Suprapubic skin (tissue), 4 donors: ENCODE data around the gene HJURP. TPM values are rescaled to one million over a fixed set of nuclear protein-coding genes. Genes with fewer than 3 reads are reported as not detected.
"Not testable (repeated sequence)": the region's sequence is repeated elsewhere in the genome, so short reads cannot be mapped to it uniquely, and the experiment has no call there.

Experiments
- DNase-seq, 2 donors: peaks; one replicate each; pipeline ENCODE4 v3.0.0-alpha.2; 2019; ENCODE audit warnings: low spot score in 2 of 2
- H3K27ac ChIP-seq: fragments of 200-600 bp; sonication (generic); one replicate; pipeline ENCODE4 v1.5.1; 2019
- H3K27me3 ChIP-seq: fragments of 200-600 bp; sonication (generic); one replicate; pipeline ENCODE4 v1.5.1; 2019
- H3K36me3 ChIP-seq: fragments of 200-600 bp; sonication (generic); one replicate; pipeline ENCODE4 v1.5.1; 2019
- H3K4me1 ChIP-seq: fragments of 200-600 bp; sonication (generic); one replicate; pipeline ENCODE4 v1.5.1; 2019
- H3K4me3 ChIP-seq: fragments of 200-600 bp; sonication (generic); one replicate; pipeline ENCODE4 v1.5.1; 2019; ENCODE audit warnings: mild to moderate bottlenecking
- H3K9me3 ChIP-seq: fragments of 200-600 bp; sonication (generic); one replicate; pipeline ENCODE4 v1.5.1; 2019
- EP300 ChIP-seq: sonication (generic); formaldehyde crosslinking; IDR thresholded peaks from one replicate; pipeline ENCODE4 v1.6.1; 2017; ENCODE audit warnings: antibody characterized with exemption
- POLR2A ChIP-seq, 2 donors: fragments of 450-650 bp; IDR thresholded peaks; one replicate each; pipeline ENCODE4 v1.6.1; 2017; ENCODE audit warnings: antibody characterized with exemption in 2 of 2, mild to moderate bottlenecking in 2 of 2, moderate library complexity in 2 of 2
- POLR2AphosphoS5 ChIP-seq, 3 donors: sonication (generic); formaldehyde crosslinking; IDR thresholded peaks; one replicate each; pipeline ENCODE4 v1.6.1; 2017; ENCODE audit warnings: antibody characterized with exemption in 3 of 3
- WGBS: methylation state at CpG from one replicate; pipeline ENCODE4 v1.1.5; 2018; 5-methylcytosine and 5-hydroxymethylcytosine counted together
- total RNA-seq, 4 donors: library from RNA; depleted of rRNA; stranded (reverse); fragments of >200 nt; gene quantifications; one replicate each; pipeline ENCODE4 v1.1.0, GENCODE V29; 2016
- TF ChIP-seq, protein P1 (sequence below), 2 donors: fragments of 200-600 bp in 1 of 2; fragments of 450-650 bp in 1 of 2; sonication (generic) in 1 of 2; IDR thresholded peaks; one replicate each; pipeline ENCODE4 v1.5.1; 2016 to 2019; ENCODE audit warnings: antibody characterized with exemption in 2 of 2, mild to moderate bottlenecking in 1 of 2, moderate library complexity in 1 of 2

The HJURP gene, protein sequence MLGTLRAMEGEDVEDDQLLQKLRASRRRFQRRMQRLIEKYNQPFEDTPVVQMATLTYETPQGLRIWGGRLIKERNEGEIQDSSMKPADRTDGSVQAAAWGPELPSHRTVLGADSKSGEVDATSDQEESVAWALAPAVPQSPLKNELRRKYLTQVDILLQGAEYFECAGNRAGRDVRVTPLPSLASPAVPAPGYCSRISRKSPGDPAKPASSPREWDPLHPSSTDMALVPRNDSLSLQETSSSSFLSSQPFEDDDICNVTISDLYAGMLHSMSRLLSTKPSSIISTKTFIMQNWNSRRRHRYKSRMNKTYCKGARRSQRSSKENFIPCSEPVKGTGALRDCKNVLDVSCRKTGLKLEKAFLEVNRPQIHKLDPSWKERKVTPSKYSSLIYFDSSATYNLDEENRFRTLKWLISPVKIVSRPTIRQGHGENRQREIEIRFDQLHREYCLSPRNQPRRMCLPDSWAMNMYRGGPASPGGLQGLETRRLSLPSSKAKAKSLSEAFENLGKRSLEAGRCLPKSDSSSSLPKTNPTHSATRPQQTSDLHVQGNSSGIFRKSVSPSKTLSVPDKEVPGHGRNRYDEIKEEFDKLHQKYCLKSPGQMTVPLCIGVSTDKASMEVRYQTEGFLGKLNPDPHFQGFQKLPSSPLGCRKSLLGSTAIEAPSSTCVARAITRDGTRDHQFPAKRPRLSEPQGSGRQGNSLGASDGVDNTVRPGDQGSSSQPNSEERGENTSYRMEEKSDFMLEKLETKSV
- 1 to 10 TPM; 1.7 to 7.1 (median 3.9) TPM for total RNA-seq

DNA sequence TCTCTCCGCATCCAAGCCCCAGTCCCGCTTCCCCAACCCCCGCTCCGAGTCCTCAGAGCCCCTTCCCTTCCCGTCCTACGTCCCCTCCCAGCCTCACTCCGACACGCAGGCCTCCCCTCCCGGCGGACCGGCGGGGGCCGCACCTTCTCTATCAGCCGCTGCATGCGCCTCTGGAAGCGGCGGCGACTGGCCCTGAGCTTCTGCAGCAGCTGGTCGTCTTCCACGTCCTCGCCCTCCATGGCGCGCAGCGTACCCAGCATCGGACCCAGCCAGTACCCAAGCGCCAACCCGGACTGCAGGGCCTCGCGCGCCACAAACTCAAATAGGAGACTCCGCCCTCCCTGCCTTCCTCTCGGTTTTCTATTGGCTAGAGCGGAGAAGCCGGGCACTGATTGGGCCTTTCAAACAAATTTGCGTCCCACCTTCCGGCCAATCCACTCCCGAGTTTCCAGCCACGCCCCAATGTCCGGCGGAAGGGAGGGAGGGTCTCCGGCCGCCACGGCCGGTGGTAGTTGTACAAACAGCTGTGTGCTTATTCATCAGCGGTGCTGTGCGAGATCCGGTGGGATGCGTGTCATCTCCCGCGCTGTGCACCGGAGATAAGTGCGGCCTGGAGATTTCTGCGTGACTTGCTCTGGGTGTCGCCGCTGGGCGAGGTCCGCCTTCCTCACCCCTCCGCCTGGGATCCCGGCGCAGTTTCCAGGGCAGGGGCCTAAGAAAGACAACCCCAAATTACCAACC, at the start of gene HJURP:
Gene HJURP (minus strand): TSS at position 295 of the 741 bp plus-strand sequence. CDS start 35 bp downstream, at position 260.
- no peak within 1 kb of the TSS for H3K27ac ChIP-seq
- peaks cover 12% of the 10 kb centered on the region for H3K4me1 ChIP-seq
- peak in 1 of 2 donors; percentile 17 for TF ChIP-seq POLR2A (IDR thresholded peaks at IDR 0.05)
- TF ChIP-seq, protein P1, sequence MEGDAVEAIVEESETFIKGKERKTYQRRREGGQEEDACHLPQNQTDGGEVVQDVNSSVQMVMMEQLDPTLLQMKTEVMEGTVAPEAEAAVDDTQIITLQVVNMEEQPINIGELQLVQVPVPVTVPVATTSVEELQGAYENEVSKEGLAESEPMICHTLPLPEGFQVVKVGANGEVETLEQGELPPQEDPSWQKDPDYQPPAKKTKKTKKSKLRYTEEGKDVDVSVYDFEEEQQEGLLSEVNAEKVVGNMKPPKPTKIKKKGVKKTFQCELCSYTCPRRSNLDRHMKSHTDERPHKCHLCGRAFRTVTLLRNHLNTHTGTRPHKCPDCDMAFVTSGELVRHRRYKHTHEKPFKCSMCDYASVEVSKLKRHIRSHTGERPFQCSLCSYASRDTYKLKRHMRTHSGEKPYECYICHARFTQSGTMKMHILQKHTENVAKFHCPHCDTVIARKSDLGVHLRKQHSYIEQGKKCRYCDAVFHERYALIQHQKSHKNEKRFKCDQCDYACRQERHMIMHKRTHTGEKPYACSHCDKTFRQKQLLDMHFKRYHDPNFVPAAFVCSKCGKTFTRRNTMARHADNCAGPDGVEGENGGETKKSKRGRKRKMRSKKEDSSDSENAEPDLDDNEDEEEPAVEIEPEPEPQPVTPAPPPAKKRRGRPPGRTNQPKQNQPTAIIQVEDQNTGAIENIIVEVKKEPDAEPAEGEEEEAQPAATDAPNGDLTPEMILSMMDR (IDR thresholded peaks at IDR 0.05): no peak
- TF ChIP-seq POLR2AphosphoS5 (IDR thresholded peaks at IDR 0.05): no peak
- TF ChIP-seq EP300: no peak
- no peaks in the 10 kb centered on the region for H3K27me3 ChIP-seq
- no peaks in the 10 kb centered on the region for H3K9me3 ChIP-seq
- no peaks in the 10 kb centered on the region for H3K36me3 ChIP-seq
- peak within 1 kb of the TSS; percentile 80 for H3K4me3 ChIP-seq
- WGBS: under 1% methylated on average over 38 of the region's 60 CpGs
- peak; percentile 95 for DNase-seq

DNA sequence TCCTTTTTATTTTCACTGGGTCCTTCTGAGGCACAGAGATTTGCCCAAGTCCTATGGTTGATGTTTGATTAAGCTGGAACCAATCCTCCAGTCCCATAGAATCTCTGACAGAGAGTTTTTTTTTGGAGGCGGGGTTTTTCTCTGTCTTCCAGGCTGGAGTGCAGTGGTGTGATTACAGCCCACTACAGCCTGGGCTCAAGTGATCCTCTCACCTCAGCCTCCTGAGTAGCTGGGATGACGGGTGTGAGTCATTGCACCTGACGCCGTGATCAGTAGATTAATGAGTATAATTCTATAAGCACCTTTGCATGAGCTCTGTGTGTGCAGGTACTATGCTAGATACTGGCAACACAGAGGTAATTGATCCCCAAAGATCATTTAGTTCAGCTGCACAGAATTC, 47.5 kb upstream of the HJURP start:
- WGBS: 83% methylated on average over 4 of the region's 4 CpGs
- Histone ChIP-seq H3K27me3 (peaks cover 16% of the 10 kb centered on the region), H3K4me3 (no peak overlapping the region), H3K36me3 (no peaks in the 10 kb centered on the region), H3K27ac (no peak overlapping the region), H3K4me1 (no peaks in the 10 kb centered on the region), H3K9me3 (no peaks in the 10 kb centered on the region)
- no peak for DNase-seq
- no peak for TF ChIP-seq EP300
- no peak for TF ChIP-seq POLR2A (IDR thresholded peaks at IDR 0.05)
- TF ChIP-seq, protein P1 (IDR thresholded peaks at IDR 0.05): no peak
- no peak for TF ChIP-seq POLR2AphosphoS5 (IDR thresholded peaks at IDR 0.05)

DNA sequence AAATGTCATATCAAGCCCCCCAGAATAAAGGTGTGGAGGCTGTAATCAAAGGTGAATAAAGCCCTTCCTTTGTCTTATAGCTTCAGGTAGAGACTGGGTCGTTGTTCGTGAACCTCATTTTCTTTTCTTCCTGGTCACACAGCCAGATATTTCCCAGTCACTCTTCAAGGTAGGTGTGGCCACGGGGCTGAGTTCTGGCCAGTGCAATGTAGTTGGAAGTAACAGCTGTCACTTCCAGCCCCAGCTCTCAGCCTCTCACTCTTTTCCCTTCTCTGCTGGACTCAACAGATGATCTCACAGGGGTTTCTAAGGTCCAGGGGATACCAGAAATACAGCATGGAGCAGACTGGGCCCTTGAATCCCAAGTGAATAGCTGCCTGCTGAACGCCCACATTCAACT, 47.0 kb upstream of the HJURP start:
- Histone ChIP-seq H3K27ac (no peak overlapping the region), H3K4me3 (no peak overlapping the region), H3K9me3 (no peaks in the 10 kb centered on the region), H3K36me3 (no peaks in the 10 kb centered on the region), H3K4me1 (no peaks in the 10 kb centered on the region), H3K27me3 (peaks cover 16% of the 10 kb centered on the region)
- DNase-seq: no peak
- 71% methylated on average over 4 of the region's 4 CpGs for WGBS
- TF ChIP-seq POLR2A (IDR thresholded peaks at IDR 0.05) (no peak), POLR2AphosphoS5 (IDR thresholded peaks at IDR 0.05) (no peak), EP300 (no peak)
- TF ChIP-seq, protein P1 (IDR thresholded peaks at IDR 0.05): no peak

DNA sequence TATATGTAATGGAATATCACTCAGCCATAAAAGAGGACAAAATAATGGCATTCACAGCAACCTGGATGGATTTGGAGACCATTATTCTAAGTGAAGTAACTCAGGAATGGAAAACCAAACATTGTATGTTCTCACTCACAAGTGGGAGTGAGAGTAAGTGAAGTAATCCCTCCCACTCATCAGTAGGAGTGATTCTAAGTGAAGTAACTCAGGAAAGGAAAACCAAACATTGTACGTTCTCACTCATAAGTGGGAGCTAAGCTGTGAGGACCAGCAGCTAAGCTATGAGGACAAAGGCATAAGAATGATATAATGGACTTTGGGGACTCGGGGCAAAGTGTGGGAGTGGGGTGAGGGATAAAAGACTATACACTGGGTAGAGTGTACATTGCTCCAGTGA, 41.9 kb upstream of the HJURP start:
- H3K4me1 ChIP-seq, H3K36me3 ChIP-seq, H3K27ac ChIP-seq, H3K9me3 ChIP-seq, DNase-seq, H3K4me3 ChIP-seq: not testable (repeated sequence)
- WGBS: 85% methylated on average over 2 of the region's 2 CpGs
- peaks cover 18% of the 10 kb centered on the region for H3K27me3 ChIP-seq

DNA sequence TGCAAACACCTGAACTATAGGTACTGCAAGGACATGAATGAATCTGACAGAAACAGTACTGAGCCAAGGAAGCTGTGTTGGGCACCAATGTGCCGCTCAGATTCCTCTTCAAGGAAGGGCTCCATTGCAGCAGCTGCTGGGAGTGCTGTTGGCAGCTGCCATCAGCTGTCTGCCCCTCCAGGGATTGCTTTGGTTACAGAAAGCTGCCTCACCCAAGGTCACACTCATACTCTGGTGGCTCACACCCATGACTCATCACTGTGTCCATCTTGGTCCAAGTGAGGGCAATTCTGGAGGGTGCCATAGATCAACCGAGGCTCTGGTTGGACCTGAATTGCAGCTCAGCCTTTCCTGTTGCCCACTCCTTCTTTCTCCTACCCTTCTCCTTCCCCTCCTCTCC, 38.5 kb upstream of the HJURP start:
- Histone ChIP-seq H3K4me3 (no peak overlapping the region), H3K36me3 (no peaks in the 10 kb centered on the region), H3K4me1 (no peaks in the 10 kb centered on the region), H3K9me3 (no peaks in the 10 kb centered on the region), H3K27ac (no peak overlapping the region), H3K27me3 (peaks cover 25% of the 10 kb centered on the region)
- 80% methylated on average over 2 of the region's 2 CpGs for WGBS
- no peak for TF ChIP-seq POLR2AphosphoS5 (IDR thresholded peaks at IDR 0.05)
- DNase-seq: no peak

DNA sequence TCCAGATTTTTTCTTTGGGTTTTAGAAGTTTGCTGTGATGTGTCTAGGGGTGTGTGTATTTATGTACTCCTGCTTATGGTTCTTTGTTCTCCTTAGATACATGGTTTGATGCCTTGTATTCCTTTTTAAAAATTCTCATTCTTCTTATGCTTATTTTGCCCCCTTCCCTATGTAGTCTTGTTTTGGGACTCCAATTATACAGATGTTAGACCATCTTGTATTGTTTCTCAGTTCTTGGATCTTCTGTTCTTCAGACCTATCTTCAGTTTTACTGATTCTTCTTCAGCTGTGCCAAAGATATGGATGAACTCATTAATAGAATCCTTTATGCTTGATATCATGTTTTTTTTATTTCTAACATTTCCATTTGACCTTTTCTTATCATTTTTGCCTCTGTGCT, 28.0 kb upstream of the HJURP start:
- peaks cover 21% of the 10 kb centered on the region for H3K27me3 ChIP-seq
- TF ChIP-seq EP300: no peak
- TF ChIP-seq POLR2AphosphoS5 (IDR thresholded peaks at IDR 0.05): no peak
- TF ChIP-seq POLR2A (IDR thresholded peaks at IDR 0.05): no peak
- TF ChIP-seq, protein P1 (IDR thresholded peaks at IDR 0.05): no peak
- no peaks in the 10 kb centered on the region for H3K36me3 ChIP-seq
- no peak for DNase-seq
- no peaks in the 10 kb centered on the region for H3K9me3 ChIP-seq
- no peak overlapping the region for H3K4me3 ChIP-seq
- H3K27ac ChIP-seq: no peak overlapping the region
- no peaks in the 10 kb centered on the region for H3K4me1 ChIP-seq

DNA sequence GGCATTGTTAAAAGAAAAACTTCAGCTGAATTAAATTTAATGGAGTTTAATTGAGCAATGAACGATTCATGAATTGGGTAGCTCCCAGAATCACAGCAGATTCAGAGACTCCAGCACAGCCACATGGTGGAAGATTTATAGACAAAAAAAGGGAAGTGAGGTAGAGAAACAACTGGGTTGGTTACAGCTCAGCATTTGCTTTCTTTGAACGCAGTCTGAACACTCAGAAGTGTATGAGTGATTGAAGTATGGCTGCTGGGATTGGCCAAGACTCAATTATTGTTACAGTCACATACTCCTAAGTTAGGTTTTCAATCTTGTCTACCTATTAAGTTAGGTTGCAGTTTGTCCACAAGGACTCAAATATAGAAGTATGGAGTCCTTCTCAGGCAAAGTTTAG, 17.8 kb upstream of the HJURP start:
- not testable (repeated sequence) for DNase-seq, H3K36me3 ChIP-seq, H3K27ac ChIP-seq, H3K4me1 ChIP-seq, H3K9me3 ChIP-seq, H3K4me3 ChIP-seq
- peaks cover 13% of the 10 kb centered on the region for H3K27me3 ChIP-seq
- 29% methylated on average over 2 of the region's 2 CpGs for WGBS
